Measurements from ENCODE around the gene GPHB5. TPM values are rescaled to one million over a fixed set of nuclear protein-coding genes. Genes with fewer than 3 reads are reported as not detected.

The GPHB5 gene
- total and polyA plus RNA-seq, 8 donors: not detected

- no peak for DNase-seq
- no peak for ATAC-seq
- H3K4me3 ChIP-seq: no peak overlapping the region
- no peaks in the 10 kb centered on the region for H3K36me3 ChIP-seq
- no peak overlapping the region for H3K27ac ChIP-seq
- no peak for TF ChIP-seq CTCF (IDR thresholded peaks at IDR 0.05)
- intact Hi-C loops (cut with DNase I): no loop called here
- no peaks in the 10 kb centered on the region for H3K4me1 ChIP-seq
- no peaks in the 10 kb centered on the region for H3K9me3 ChIP-seq
- H3K27me3 ChIP-seq: no peaks in the 10 kb centered on the region
Measured at GRCh38 chr14:63301891-63302534, 16.7 kb downstream of the GPHB5 start.

GRCh38 chr14:63300854-63301253, 17.9 kb downstream of the GPHB5 start:
- ATAC-seq (no peak), DNase-seq (no peak)
- no peaks in the 10 kb centered on the region for H3K27me3 ChIP-seq
- H3K4me3 ChIP-seq: no peak overlapping the region
- no peaks in the 10 kb centered on the region for H3K36me3 ChIP-seq
- H3K27ac ChIP-seq: no peak overlapping the region
- no peaks in the 10 kb centered on the region for H3K9me3 ChIP-seq
- TF ChIP-seq CTCF (IDR thresholded peaks at IDR 0.05): no peak
- intact Hi-C loops (cut with DNase I): no loop called here
- H3K4me1 ChIP-seq: no peaks in the 10 kb centered on the region

GRCh38 chr14:63299351-63300110, 19.2 kb downstream of the GPHB5 start:
- no peak for ATAC-seq
- intact Hi-C loops (cut with DNase I): no loop called here
- no peak for TF ChIP-seq CTCF (IDR thresholded peaks at IDR 0.05)

GRCh38 chr14:63297372-63298063, 21.2 kb downstream of the GPHB5 start:
- peak overlapping the region in 1 of 2 donors; percentile 75 for H3K27ac ChIP-seq
- no peak for DNase-seq
- H3K4me3 ChIP-seq: no peak overlapping the region
- intact Hi-C loops (cut with DNase I): no loop called here
- no peak for ATAC-seq
- no peak for TF ChIP-seq CTCF (IDR thresholded peaks at IDR 0.05)
- H3K4me1 ChIP-seq: no peaks in the 10 kb centered on the region
- peaks cover 0 to 4% of the 10 kb centered on the region in 2 donors for H3K36me3 ChIP-seq
- H3K9me3 ChIP-seq: no peaks in the 10 kb centered on the region
- H3K27me3 ChIP-seq: no peaks in the 10 kb centered on the region

More at GRCh38 chr14:63299351-63300110, 19.2 kb downstream of the GPHB5 start:
- H3K36me3 ChIP-seq: no peaks in the 10 kb centered on the region
- no peaks in the 10 kb centered on the region for H3K9me3 ChIP-seq
- no peak overlapping the region for H3K27ac ChIP-seq
- no peak overlapping the region for H3K4me3 ChIP-seq
- no peaks in the 10 kb centered on the region for H3K4me1 ChIP-seq
- no peaks in the 10 kb centered on the region for H3K27me3 ChIP-seq
- no peak for DNase-seq

- Histone ChIP-seq H3K27me3 (no peaks in the 10 kb centered on the region), H3K36me3 (peaks cover 0 to 12% of the 10 kb centered on the region in 2 donors), H3K27ac (peak overlapping the region; percentile 47 to 75), H3K9me3 (no peaks in the 10 kb centered on the region), H3K4me1 (no peaks in the 10 kb centered on the region), H3K4me3 (no peak overlapping the region)
- DNase-seq (no peak), ATAC-seq (no peak)
- intact Hi-C loops (cut with DNase I): no loop called here
- no peak for TF ChIP-seq CTCF (IDR thresholded peaks at IDR 0.05)
Measured at GRCh38 chr14:63296060-63296563, 22.6 kb downstream of the GPHB5 start.

All from left lung (tissue), 10 donors.